Psoas muscle (tissue), 8 donors: ENCODE results near the gene B3GALT4. TPM values are rescaled to one million over a fixed set of nuclear protein-coding genes. Genes with fewer than 3 reads are reported as not detected.
A peak's percentile ranks its signal among the peaks of the same experiment; 100 is the strongest.

ENCODE experiments used
- ATAC-seq, 4 donors: fragments of 200-7000 bp; cut with Tn5 transposase; one replicate each; pipeline ENCODE4 v1.9.1; 2020; ENCODE audit warnings: moderate library complexity in 3 of 4, mild to moderate bottlenecking in 2 of 4
- DNase-seq, 2 donors: peaks; one replicate each; pipeline ENCODE4 v3.0.0-alpha.2; 2020
- H3K27ac ChIP-seq: fragments of 200-600 bp; one replicate; pipeline ENCODE4 v1.8.0; 2022
- H3K27me3 ChIP-seq, 3 donors: fragments of 200-600 bp in 1 of 3; one replicate each; pipeline versions ENCODE4 v1.6.1 to v1.8.0; 2013 to 2022; ENCODE audit warnings: low read length in 2 of 3, mild to moderate bottlenecking in 2 of 3, moderate library complexity in 1 of 3; ENCODE audit not compliant: insufficient read depth in 3 of 3
- H3K36me3 ChIP-seq, 2 donors: fragments of 200-600 bp in 1 of 2; one replicate each; pipeline versions ENCODE4 v1.6.1 to v1.8.0; 2013 to 2022; ENCODE audit warnings: low read depth in 1 of 2, mild to moderate bottlenecking in 1 of 2, moderate library complexity in 1 of 2; ENCODE audit not compliant: insufficient read depth in 1 of 2
- H3K4me1 ChIP-seq: fragments of 200-600 bp; one replicate; pipeline ENCODE4 v1.8.0; 2022
- H3K4me3 ChIP-seq: fragments of 200-600 bp; one replicate; pipeline ENCODE4 v1.8.0; 2022; ENCODE audit warnings: mild to moderate bottlenecking
- H3K9me3 ChIP-seq: fragments of 200-600 bp; one replicate; pipeline ENCODE4 v1.8.0; 2022
- CTCF ChIP-seq: fragments of 200-600 bp; IDR thresholded peaks from one replicate; pipeline ENCODE4 v1.8.0; 2022; ENCODE audit warnings: antibody characterized with exemption
- WGBS, 3 donors: extraction: QIAGEN DNeasy Blood & Tissue Kit; methylation state at CpG; one replicate each; pipeline versions ENCODE4 v1.1.6 to v1.1.7; 2013; 5-methylcytosine and 5-hydroxymethylcytosine counted together
- intact Hi-C, 2 donors: fragments of 100-400 bp; cut with DNase I; formaldehyde crosslinking; loops; one replicate each; pipeline versions ENCODE4 v1.11.0 to v1.14.2; 2022
- polyA plus RNA-seq, 3 donors: library from polyadenylated mRNA; stranded (reverse); fragments of 200-250 nt; gene quantifications; one replicate each; pipeline ENCODE4 v1.2.3, GENCODE V29; 2013
- total RNA-seq, 4 donors: library from RNA; stranded (reverse); fragmentation: NEBNext Ultra II Directional in 2 of 4; extraction: Animal tissue kit (Norgen Biotek cat#: 25700) in 2 of 4; gene quantifications; one replicate each; pipeline versions ENCODE4 v1.2.1 to v1.2.4, GENCODE V29; 2021 to 2023
- donor health status: healthy with polysubstance abuse.
- donor health status: DM: no; HTN: no; CAD: no; lungs with moderate emphysema.
- donor health status: Bipolar disorder and iron deficiency.
- donor health status: healthy.
- donor health status: DM: yes; HTN: yes; CAD: no.
- donor health status: DM: no; HTN: no; CAD: no.
- donor health status: DM: no; HTN: no; CAD: no.
- donor health status: DM: yes; HTN: yes; CAD: no.

B3GALT4 gene
- total and polyA plus RNA-seq, 7 donors: 1.3 to 3.6 (median 1.8) TPM

GRCh38 chr6:33288141-33288920, 11.4 kb downstream of the B3GALT4 start:
- ATAC-seq: peak in 1 of 4 donors; percentile 4
- peaks cover 3 to 78% of the 10 kb centered on the region in 2 donors for H3K36me3 ChIP-seq
- no peak for TF ChIP-seq CTCF
- H3K9me3 ChIP-seq: no peaks in the 10 kb centered on the region
- peaks cover 18% of the 10 kb centered on the region for H3K4me1 ChIP-seq
- DNase-seq: no peak
- intact Hi-C loops: loop anchor here in 1 of 2 donors (2.0 to 5.0 kb wide), 2 partner anchors 16 to 1161 kb away; partner anchors contain the start of genes ATF6B and RPS18
- H3K27ac ChIP-seq: peak overlapping the region; percentile 77
- no peaks in the 10 kb centered on the region for H3K27me3 ChIP-seq
- WGBS, 3 donors: 12 to 16% (median 15%) methylated on average over 21 of the region's 21 CpGs
- H3K4me3 ChIP-seq: peak overlapping the region; percentile 85

- ATAC-seq (peak; percentile 94 to 97 (median 96)), DNase-seq (peak; percentile 76 to 85)
- intact Hi-C loops: loop anchor here in 1 of 2 donors (1.0 to 5.0 kb wide), 3 partner anchors 9 to 1162 kb away; partner anchors contain the start of genes ATF6B and RPS18
- H3K4me3 ChIP-seq: peak within 1 kb of the TSS; percentile 85
- no peaks in the 10 kb centered on the region for H3K9me3 ChIP-seq
- H3K27me3 ChIP-seq: no peaks in the 10 kb centered on the region
- no peak for TF ChIP-seq CTCF
- peaks cover 3 to 78% of the 10 kb centered on the region in 2 donors for H3K36me3 ChIP-seq
- peak within 1 kb of the TSS; percentile 77 for H3K27ac ChIP-seq
- 0% methylated on average over 38 to 43 of the region's 43 CpGs for WGBS, 3 donors
- peaks cover 18% of the 10 kb centered on the region for H3K4me1 ChIP-seq
Observed at GRCh38 chr6:33288921-33289783, 12.2 kb downstream of the B3GALT4 start, which contains the start of the genes PFDN6 and WDR46. TSS of gene PFDN6 (plus strand) at chr6:33289601. CDS start at chr6:33289857, 256 bp downstream. TSS of gene WDR46 (minus strand) at chr6:33289239. CDS start at chr6:33289170, 69 bp downstream.

- peak overlapping the region; percentile 85 for H3K4me3 ChIP-seq
- peaks cover 18% of the 10 kb centered on the region for H3K4me1 ChIP-seq
- no peak for DNase-seq
- no peaks in the 10 kb centered on the region for H3K9me3 ChIP-seq
- peaks cover 3 to 78% of the 10 kb centered on the region in 2 donors for H3K36me3 ChIP-seq
- intact Hi-C loops: loop anchor here in 1 of 2 donors (1.0 to 5.0 kb wide), 3 partner anchors 10 to 1163 kb away; partner anchors contain the start of genes ATF6B and RPS18
- peak overlapping the region; percentile 77 for H3K27ac ChIP-seq
- ATAC-seq: peak in 2 of 4 donors; percentile 2 to 10
- H3K27me3 ChIP-seq: no peaks in the 10 kb centered on the region
- 2 to 4% (median 2%) methylated on average over 11 to 14 of the region's 14 CpGs for WGBS, 3 donors
- no peak for TF ChIP-seq CTCF
Observed at GRCh38 chr6:33289784-33290315, 12.9 kb downstream of the B3GALT4 start.

GRCh38 chr6:33290459-33290858, 13.5 kb downstream of the B3GALT4 start:
- H3K4me1 ChIP-seq: peaks cover 18% of the 10 kb centered on the region
- H3K36me3 ChIP-seq: peaks cover 3 to 78% of the 10 kb centered on the region in 2 donors
- TF ChIP-seq CTCF: no peak
- no peaks in the 10 kb centered on the region for H3K9me3 ChIP-seq
- peak overlapping the region; percentile 77 for H3K27ac ChIP-seq
- no peaks in the 10 kb centered on the region for H3K27me3 ChIP-seq
- intact Hi-C loops: no loop called here
- 58 to 69% (median 65%) methylated on average over 7 of the region's 7 CpGs for WGBS, 3 donors
- H3K4me3 ChIP-seq: peak overlapping the region; percentile 85
- ATAC-seq (no peak), DNase-seq (no peak)
